Keratinocyte (primary cell): Measurements from ENCODE around the gene RANBP17.

Source experiments
- CTCF ChIP-seq, 3 experiments: IDR thresholded peaks in 1 of 3; conservative IDR thresholded peaks in 1 of 3; optimal IDR thresholded peaks in 1 of 3; 2 replicates in 2 of 3; 3 replicates in 1 of 3; pipeline versions ENCODE3 to v1.5.1; 2011; ENCODE audit warnings: low read length in 3 of 3, mild to moderate bottlenecking in 3 of 3, moderate library complexity in 2 of 3, control low read depth in 1 of 3, inconsistent platforms in 1 of 3; ENCODE audit not compliant: insufficient read depth in 2 of 3; ENCODE audit errors: extremely low read depth in 1 of 3
- EZH2 ChIP-seq: IDR thresholded peaks from one replicate; pipeline ENCODE4 v1.6.1; 2012; ENCODE audit warnings: inconsistent platforms, mild to moderate bottlenecking, low read length, moderate library complexity

- TF ChIP-seq CTCF (optimal IDR thresholded peaks at IDR 0.05 in 1 of 3, IDR thresholded peaks at IDR 0.05 in 1 of 3, conservative IDR thresholded peaks at IDR 0.05 in 1 of 3; ENCODE audit: extremely low read depth in 1 of 3, insufficient read depth in 2 of 3, low read length in 3 of 3) (no peak), EZH2 (no peak)
Observed at GRCh38 chr5:170894665-170895064, 32.8 kb downstream of the RANBP17 start.
